GM21528 (cell line): ENCODE data around the gene VPS9D1.
"Not testable (repeated sequence)": the region's sequence is repeated elsewhere in the genome, so short reads cannot be mapped to it uniquely, and the experiment has no call there.

Experiments
- ATAC-seq: cut with Tn5 transposase; IDR thresholded peaks from one replicate; pipeline ENCODE4 v1.9.1; 2021; ENCODE audit warnings: mild to moderate bottlenecking, moderate library complexity; ENCODE audit not compliant: unreplicated experiment, low FRiP score

The VPS9D1 gene

GRCh38 chr16:89695875-89696669 is 24.6 kb downstream of the VPS9D1 start:
- ATAC-seq, result no peak

DNA sequence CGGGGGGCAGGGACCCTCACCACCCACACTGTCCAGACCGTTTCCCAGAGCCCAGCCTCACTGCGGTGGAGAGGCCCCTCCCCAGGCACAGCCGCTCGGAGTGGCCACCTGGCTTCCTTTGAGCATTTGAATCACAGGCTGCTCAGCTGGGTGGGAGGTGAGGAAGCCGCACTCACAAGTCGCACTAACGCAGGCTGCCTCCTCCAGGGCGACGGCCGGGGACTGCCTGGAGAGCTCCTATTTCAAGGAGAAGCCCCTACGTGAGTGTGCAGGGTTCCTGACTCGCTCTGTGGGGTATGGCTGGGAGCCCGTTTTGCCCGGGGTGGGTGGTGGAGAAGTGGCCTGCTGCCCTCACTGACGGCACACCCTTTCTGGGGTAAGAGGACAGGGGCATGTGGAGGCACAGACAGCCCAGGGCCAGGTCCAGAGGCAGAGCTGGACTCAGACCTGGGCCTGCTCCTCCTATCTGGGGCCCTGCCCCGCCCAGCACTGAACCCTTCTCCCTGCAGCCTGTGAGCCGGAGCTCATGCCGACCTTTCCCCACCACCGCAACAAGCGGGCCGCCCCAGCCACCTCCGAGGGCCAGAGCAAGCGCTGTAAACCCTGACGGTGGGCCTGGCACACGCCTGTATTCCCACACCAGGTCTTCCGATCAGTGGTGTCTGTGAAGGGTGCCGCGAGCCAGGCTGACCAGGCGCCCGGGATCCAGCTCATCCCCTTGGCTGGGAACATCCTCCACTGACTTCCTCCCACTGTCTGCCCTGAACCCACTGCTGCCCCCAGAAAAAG is 25.4 kb downstream of the VPS9D1 start:
- no peak for ATAC-seq

GRCh38 chr16:89694784-89695085 is 26.0 kb downstream of the VPS9D1 start:
- ATAC-seq, result not testable (repeated sequence)

DNA sequence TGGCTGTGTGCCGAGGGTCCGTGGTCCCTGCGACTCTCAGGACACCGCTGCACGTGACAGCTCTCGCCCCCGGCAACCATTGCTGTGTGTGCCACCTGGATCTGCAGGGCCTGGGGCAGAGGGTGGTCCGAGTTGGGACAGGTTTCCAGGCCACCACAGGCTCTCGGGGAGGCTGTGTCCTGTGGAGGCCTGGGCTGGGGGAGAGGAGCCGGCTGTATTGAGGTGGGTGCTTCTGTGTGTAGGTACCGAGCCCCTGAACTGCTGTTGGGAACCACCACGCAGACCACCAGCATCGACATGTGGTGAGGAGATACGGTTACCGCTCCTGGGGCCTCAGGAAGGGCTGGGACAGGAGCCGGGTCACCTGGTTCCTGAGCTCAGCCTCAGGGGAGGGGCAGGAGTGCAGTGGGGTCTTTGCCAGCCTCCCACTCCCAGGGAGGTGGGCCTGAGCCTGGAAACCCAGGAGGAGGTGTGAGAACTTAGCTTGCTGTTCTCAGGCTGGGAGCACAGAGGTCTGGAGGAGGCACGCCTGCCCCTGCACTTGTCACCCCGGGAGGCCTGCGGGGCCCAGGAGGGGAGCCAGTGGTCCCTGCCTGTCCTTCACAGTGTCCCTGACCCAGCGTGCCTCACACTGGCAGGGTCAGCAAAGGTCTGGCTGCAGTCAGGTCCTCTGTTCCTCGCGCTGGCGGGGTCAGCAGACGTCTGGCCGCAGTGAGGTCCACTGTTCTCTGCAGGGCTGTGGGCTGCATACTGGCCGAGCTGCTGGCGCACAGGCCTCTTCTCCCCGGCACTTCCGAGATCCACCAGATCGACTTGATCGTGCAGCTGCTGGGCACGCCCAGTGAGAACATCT is 26.5 kb downstream of the VPS9D1 start:
- no peak for ATAC-seq

- no peak for ATAC-seq
Observed at GRCh38 chr16:89693289-89693731, 27.4 kb downstream of the VPS9D1 start.

DNA sequence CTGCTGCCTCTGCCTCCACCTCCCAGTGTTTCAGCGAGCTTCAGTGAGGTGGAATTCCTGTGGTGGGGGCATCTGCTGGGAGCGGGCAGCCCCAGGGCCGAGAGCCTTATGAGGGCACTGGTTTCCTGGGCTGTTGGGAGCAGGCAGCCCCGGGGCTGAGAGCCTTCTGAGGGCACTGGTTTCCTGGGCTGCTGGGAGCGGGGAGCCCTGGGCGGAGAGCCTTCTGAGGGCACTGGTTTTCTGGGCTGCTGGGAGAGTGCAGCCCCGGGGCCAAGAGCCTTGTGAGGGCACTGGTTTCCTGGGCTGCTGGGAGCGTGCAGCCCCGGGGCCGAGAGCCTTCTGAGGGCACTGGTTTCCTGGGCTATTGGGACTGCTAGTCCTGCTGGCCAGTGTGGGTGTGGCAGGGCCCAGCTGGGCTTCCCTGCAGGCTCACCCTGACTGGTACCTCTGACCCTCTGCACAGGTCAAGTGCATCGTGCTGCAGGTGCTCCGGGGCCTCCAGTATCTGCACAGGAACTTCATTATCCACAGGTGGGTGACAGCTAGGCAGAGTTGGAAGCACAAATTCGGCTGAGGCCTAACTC is 28.6 kb downstream of the VPS9D1 start:
- no peak for ATAC-seq

GRCh38 chr16:89691231-89691985 is 29.3 kb downstream of the VPS9D1 start:
- ATAC-seq, result no peak

- no peak for ATAC-seq
Observed at GRCh38 chr16:89690392-89690901, 30.3 kb downstream of the VPS9D1 start.

DNA sequence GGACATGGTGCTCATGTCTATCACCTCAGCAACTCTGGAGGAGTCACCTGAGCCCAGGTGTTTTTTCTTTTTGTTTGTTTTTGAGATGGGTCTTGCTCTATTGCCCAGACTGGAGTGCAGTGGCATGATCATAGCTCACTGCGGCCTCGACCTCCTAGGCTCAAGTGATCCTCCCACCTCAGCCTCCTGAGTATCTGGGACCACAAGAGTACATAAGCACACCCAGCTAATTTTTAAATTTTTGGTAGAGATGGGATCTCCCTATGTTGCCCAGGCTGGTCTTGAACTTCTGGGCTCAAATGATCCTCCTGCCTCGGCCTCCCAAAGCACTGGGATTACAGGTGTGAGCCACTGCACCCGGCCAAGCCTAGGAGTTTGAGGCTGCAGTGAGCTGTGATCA is 31.1 kb downstream of the VPS9D1 start:
- ATAC-seq, result not testable (repeated sequence)

- ATAC-seq, result no peak
Observed at GRCh38 chr16:89689142-89689541, 31.6 kb downstream of the VPS9D1 start.

DNA sequence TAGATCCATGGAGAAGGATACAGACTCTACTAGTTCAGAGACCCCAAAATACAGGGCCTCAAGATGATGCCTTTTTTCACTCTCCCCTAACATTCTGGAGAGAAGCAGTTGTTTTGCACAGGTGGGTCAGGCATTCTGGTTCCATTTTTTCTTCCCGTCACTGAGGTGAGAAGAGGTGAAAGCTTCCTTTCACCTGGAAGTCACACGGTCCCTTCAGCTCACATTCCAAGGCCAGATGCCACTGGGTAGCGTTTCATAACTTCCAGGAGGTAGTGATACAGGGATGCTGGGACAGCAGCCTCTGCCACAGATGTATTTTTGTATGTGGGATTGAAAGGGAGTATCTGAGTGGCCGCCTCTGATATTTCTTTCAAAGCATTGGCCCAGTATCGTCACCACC is 32.3 kb downstream of the VPS9D1 start:
- ATAC-seq, result no peak

DNA sequence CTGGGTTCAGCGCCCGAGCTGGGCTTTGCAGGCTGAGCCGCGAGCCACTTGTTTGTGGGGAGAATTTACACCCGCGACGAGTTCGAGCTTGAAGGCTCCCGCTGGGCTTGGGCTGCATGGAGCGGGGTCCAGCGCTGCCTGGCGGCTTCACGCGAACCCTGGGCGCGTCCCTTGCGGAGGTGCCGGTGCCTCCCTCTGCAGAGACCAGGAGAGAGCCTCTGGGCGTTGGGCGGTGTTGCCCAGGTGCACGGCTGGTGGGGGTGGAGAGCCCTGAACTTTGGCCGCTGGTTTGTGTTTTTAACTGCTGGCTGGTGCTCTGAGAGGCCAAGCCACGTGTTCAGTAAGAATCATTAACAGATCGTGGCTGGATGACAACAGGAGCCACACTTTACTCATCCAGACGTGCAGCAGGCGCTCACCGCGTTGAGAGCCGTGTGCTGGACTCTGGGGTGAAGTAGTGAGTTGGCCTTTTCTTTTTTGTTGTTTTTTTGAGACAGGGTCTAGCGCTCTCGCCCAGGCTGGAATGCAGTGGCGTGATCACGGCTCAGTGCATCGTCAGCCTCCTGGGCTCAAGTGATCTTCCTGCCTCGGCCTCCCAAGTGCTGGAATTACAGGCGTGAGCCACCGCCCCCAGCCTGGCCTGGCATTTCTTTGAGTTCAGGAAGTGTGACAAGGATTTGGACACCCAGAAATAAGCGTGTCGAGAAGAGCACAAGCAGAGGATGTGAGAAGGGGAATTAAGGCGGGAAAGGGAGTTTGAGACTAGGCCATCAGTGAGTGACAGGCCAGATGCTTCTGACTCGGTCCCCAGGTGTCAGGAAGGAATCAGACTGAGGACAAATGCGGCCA is 33.4 kb downstream of the VPS9D1 start:
- peak; percentile 39 for ATAC-seq

GRCh38 chr16:89686520-89687091 is 34.1 kb downstream of the VPS9D1 start, which contains the start of gene CDK10:
CDK10 (plus strand) TSS chr16:89686689; CDS start chr16:89686711, 22 bp downstream.
- peak; percentile 78 for ATAC-seq

- no peak for ATAC-seq
Observed at GRCh38 chr16:89685916-89686315, 34.8 kb downstream of the VPS9D1 start.

DNA sequence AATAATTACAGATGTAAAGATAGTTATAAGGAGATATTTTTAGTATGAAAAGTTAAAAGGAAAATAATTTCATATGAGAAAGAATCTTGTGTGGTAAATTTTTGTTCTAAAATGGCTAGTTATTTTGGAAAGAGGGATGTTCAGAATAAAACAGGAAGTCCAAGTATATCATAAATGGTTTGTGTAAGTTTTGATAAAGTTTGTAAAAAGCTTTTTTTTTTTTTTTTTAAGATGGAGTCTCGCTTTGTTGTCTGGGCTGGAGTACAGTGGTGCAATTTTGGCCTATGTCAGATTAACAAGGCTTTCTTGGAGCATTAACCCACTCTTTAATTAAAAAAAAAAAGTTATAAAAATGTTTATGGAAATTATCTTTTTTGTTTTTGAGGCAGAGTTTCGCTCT is 42.4 kb downstream of the VPS9D1 start:
- no peak for ATAC-seq

GRCh38 chr16:89672177-89672941 is 48.3 kb downstream of the VPS9D1 start:
- no peak for ATAC-seq

DNA sequence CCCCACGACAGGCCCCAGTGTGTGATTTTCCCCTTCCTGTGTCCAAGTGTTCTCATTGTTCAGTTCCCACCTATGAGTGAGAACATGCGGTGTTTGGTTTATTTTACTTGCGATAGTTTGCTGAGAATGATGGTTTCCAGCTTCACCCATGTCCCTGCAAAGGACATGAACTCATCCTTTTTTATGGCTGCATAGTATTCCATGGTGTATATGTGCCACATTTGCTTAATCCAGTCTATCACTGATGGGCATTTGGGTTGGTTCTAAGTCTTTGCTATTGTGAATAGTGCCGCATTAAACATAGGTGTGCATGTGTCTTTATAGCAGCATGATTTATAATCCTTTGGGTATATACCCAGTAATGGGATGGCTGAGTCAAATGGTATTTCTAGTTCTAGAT is 49.1 kb downstream of the VPS9D1 start:
- ATAC-seq, result not testable (repeated sequence)
